ENCODE results near the gene GPS1. TPM values are rescaled to one million over a fixed set of nuclear protein-coding genes. Genes with fewer than 3 reads are reported as not detected.
A peak's percentile ranks its signal among the peaks of the same experiment; 100 is the strongest.

GPS1 gene
- polyA plus RNA-seq, 10 donors = 60.4 to 72.8 (median 66.1) TPM

GRCh38 chr17:82013341-82013740 is 38.4 kb upstream of the GPS1 start:
- no peak for DNase-seq

GRCh38 chr17:82013772-82014321 is 37.9 kb upstream of the GPS1 start:
- no peak for DNase-seq

- no peak for DNase-seq
These were observed 37.3 kb upstream of the GPS1 start for GRCh38 chr17:82014432-82014831.

- DNase-seq = no peak
These were observed 36.8 kb upstream of the GPS1 start for GRCh38 chr17:82014971-82015310.

GRCh38 chr17:82015311-82015971 is 36.3 kb upstream of the GPS1 start:
- no peak for DNase-seq

GRCh38 chr17:82016061-82016874 is 35.4 kb upstream of the GPS1 start:
- DNase-seq = no peak

- no peak for DNase-seq
These were observed 34.7 kb upstream of the GPS1 start for GRCh38 chr17:82016875-82017459.

- no peak for DNase-seq
These were observed 34.0 kb upstream of the GPS1 start for GRCh38 chr17:82017612-82018151.

DNA sequence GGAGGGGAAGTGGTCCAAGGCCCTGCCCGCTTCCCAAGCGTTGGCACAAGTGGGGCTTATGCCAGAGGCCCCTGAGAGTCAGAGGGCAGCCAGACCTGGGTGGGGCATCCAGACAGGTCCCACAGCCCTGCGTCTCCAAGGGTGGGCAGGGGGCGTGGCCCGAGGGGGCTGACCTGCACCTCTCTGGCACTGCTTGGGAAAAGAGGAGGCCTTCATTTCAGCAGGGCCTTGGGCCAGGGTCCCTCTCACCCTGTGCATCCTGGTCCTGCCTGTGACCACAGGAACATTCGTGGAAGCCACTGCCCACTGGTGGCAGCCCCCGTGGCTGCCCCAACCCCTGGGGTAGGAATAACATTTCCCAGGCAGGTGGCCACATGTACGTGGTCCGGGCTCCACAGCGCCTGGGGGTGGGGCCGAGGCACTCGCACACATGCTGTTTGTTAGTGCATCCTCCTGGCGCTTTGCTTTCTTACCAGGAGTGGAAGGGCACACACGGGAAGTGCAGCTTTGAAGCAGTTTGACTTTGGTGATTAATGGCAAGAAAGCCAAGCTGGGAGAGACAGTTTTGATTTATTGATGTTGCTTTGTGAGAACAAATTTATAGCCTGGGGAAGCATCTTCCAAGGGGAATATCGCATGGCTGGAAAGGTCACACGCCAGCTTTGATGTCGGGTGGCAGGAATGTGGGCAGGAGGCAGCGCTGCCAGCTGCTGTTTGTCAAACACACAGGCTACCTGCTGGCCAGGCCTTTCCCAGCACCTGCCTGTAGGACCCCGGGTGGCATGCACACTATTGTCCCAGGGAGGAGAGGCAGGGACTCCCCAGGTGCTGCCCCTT is 33.3 kb upstream of the GPS1 start:
- no peak for DNase-seq

- DNase-seq = no peak
These were observed 32.6 kb upstream of the GPS1 start for GRCh38 chr17:82018989-82019689.

DNA sequence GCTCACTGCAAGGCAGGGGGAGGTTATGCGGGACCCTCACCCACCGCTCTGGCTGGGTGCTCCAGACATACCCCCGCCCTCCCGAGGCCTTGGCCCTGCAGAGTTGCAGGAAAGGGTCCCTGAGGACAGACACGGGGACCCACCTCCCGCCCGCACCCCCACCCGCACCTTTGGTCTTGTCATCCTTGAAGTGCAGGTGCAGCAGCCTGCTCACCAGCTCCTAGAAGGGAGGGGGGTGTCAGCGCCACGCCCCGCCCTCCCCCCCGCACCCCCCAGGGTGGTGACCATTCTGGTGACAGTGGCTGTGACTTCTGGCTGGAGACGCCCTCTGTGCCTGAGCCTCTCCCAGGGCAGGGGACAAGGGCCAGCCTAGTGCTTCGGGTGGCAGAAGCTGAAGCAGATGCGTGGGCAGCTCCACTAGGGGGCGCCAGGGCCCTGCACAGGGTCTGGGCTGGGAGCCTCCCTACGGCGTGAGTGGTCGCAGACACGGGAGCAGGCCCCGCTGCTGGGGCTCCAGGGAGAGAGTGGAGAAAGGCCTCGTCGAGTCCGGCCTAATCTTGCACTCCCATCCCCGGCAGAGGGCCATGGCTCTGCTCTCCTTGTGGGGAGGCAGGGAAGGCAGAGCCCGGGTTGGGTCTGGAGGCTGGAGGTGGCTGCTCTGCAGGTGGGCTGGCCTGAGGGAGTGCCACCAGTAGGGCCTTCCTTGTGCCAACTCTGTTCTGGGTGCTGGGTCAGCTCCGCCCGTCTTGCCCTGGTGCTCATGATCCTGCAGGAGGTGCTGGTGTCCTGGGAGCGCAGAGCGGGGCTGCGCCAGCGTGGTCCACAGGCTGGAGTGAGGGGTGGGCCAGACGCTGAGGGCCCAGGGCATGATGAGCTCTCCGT is 31.8 kb upstream of the GPS1 start:
- DNase-seq = no peak

GRCh38 chr17:82020572-82021106 is 31.1 kb upstream of the GPS1 start:
- DNase-seq = no peak

GRCh38 chr17:82021107-82021899 is 30.4 kb upstream of the GPS1 start:
- peak; percentile 31 to 72 (median 53) for DNase-seq

DNA sequence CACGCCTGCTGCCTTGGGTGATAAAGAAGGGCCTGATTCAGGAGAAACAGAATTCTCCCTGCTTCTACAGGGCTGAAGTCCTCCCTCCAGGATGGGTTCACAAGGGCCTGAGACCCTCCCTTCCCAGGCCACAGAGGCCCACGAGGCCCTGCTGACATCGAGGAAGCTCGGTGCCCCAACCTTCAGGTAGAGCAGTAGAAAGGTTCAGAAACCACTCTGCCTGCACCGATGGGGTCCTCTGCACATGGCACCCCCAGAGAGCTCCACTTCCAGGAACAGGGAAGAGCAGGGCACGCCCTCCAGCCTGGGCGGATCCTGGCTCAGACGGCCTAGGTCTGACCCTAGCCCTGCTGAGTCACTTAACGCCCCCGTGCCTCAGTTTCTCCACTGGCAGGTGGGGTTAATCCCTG is 29.8 kb upstream of the GPS1 start:
- no peak for DNase-seq

GRCh38 chr17:82022310-82022980 is 29.3 kb upstream of the GPS1 start, which contains the start of gene CENPX:
Gene CENPX, minus strand, starts transcription at chr17:82022878. Its CDS starts 17 bp downstream, at chr17:82022861.
- DNase-seq = no peak

- peak; percentile 99 to 100 (median 100) for DNase-seq
These were observed 28.7 kb upstream of the GPS1 start, which contains the start of gene LRRC45 for GRCh38 chr17:82022981-82023446. Gene LRRC45, plus strand, starts transcription at chr17:82023305. Its CDS starts 339 bp downstream, at chr17:82023644.

DNA sequence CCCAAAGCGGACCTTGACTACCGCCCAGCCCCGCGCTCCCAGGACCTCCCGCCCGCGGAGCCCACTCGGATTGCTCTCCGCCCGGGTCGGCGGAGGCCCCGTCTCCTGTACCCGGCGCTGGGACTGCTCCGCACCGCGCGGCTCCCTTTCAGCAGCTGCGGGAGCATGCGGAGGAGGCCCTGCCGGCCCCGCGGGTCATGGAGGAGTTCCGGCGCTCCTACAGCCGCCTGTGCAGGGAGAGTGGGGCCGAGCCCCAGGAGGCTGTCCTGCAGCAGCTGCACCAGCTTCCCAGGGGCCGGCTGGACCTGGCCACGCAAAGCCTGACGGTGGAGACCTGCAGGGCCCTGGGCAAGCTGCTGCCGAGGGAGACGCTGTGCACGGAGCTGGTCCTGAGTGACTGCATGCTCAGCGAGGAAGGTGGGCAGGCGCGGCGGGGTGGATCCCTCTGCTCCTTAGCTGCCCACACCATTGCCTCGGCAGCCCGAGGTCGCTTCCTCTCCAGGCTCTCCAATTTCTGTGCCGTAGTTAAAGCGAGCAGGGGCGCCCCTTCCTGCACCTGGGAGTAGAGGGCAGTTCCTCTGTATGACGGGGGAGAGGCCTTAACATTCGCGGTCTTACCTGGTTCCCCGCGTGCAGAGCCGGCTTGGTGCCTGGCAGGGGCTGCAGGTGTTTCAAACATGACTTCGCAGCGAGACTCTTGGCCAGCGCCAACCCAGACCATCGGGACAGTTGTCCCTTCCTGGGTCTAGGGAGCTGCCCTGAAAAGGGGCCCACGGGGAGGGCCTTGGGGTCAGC is 28.1 kb upstream of the GPS1 start:
- no peak for DNase-seq

Measured in muscle of back (tissue), 11 donors.